Measurements from ENCODE around the gene PPP2R2B. TPM values are rescaled to one million over a fixed set of nuclear protein-coding genes. Genes with fewer than 3 reads are reported as not detected.
A peak's percentile ranks its signal among the peaks of the same experiment; 100 is the strongest.

Gene PPP2R2B
- total and polyA plus RNA-seq, 2 experiments from 2014 or later: 14.4 to 21.1 TPM

DNA sequence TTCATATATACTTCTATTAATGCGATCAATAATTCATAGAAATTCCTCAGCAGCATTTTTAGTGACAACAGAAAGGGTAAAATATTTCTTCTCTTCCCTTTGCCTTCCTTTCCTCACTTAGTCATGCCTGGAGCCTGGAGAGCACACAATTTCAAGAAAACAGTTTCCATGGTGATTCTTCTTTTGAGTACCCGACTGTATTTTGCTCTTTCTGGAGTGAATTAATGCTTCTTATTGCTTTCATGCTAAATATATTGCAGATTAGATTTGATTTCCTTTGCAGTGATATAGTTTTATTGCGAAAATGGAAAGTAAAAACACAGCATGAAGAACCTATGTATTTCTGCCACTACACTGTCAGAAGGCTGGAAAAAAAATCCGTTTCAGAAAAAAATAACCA is 153.5 kb downstream of the PPP2R2B start:
- DNase-seq (ENCODE audit: low read depth in 1 of 2, low spot score in 1 of 2): peak in 1 of 2 donors; percentile 24

GRCh38 chr5:146722361-146722779 is 156.2 kb downstream of the PPP2R2B start:
- Histone ChIP-seq H3K36me3 (no peaks in the 10 kb centered on the region), H3K27me3 (no peaks in the 10 kb centered on the region), H3K4me3 (no peak overlapping the region), H3K27ac (no peak overlapping the region), H3K4me1 (ENCODE audit: low read depth) (no peaks in the 10 kb centered on the region), H3K9me3 (ENCODE audit: low read depth) (no peaks in the 10 kb centered on the region)
- TF ChIP-seq CTCF (IDR thresholded peaks at IDR 0.05; ENCODE audit: low read depth, low read length): no peak
- peak in 1 of 2 donors; percentile 68 for DNase-seq (ENCODE audit: low read depth in 1 of 2, low spot score in 1 of 2)

More for the DNA sequence above, 153.5 kb downstream of the PPP2R2B start:
- no peak overlapping the region for H3K27ac ChIP-seq
- no peak for TF ChIP-seq CTCF (IDR thresholded peaks at IDR 0.05; ENCODE audit: low read depth, low read length)
- H3K4me3 ChIP-seq: no peak overlapping the region
- H3K36me3 ChIP-seq: no peaks in the 10 kb centered on the region
- H3K27me3 ChIP-seq: no peaks in the 10 kb centered on the region
- H3K4me1 ChIP-seq (ENCODE audit: low read depth): no peaks in the 10 kb centered on the region
- no peaks in the 10 kb centered on the region for H3K9me3 ChIP-seq (ENCODE audit: low read depth)

DNA sequence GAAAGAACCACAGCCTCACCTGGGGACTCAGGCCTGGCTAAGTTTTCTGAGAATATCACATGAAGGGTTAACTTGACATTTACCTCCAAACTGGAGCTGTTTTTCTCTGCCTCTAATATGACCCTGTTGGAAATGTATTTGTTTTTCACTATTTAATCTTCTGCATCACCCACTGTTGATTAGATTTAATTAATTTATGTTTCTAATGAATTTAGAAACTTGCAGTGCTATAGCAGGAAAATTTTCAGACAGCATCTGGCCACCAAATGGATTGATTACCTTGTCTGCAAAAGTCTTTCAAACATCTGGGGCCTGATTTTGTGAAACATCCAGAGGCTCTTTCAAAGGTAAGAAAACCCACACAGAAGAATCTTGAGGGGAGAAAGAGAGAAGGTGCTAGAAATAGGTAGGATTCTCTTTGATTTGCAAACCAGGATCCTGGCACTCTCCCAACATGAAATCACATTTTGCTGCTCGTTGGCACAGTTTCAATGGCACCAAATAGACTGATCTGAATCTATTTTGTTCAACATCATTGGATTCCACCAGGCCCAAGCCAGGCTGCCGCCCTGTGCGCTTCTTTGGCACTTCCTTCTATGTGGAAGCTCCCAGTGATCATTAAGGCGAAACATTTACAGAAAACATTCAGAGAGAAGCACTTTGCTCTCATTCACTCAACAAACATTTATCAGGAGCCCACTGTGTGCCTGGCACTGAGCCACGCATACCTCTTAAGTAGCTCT is 157.3 kb downstream of the PPP2R2B start:
- Histone ChIP-seq H3K4me1 (ENCODE audit: low read depth) (no peaks in the 10 kb centered on the region), H3K36me3 (no peaks in the 10 kb centered on the region), H3K27me3 (no peaks in the 10 kb centered on the region), H3K27ac (no peak overlapping the region), H3K4me3 (no peak overlapping the region), H3K9me3 (ENCODE audit: low read depth) (no peaks in the 10 kb centered on the region)
- DNase-seq (ENCODE audit: low read depth in 1 of 2, low spot score in 1 of 2): no peak
- no peak for TF ChIP-seq CTCF (IDR thresholded peaks at IDR 0.05; ENCODE audit: low read depth, low read length)

DNA sequence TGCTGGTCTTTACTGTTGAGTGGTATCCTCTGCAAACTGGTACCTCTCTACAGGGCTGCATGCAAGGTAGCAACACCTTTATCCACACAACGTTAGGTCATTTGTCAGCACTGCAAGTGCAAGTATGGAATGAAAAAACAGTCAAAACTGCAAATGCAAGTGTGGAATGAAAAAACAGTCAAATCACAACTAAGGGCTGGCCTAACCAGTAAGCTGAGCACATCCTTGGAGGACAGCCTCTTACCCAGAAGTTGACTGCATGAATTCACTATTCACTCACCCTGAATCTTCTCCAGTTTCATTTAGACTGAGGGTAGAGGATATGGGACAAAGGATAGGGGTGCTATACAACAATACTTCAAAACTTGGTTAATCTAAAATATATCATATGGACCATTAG is 158.4 kb downstream of the PPP2R2B start:
- H3K4me1 ChIP-seq (ENCODE audit: low read depth): no peaks in the 10 kb centered on the region
- no peaks in the 10 kb centered on the region for H3K27me3 ChIP-seq
- H3K4me3 ChIP-seq: no peak overlapping the region
- no peak for DNase-seq (ENCODE audit: low read depth in 1 of 2, low spot score in 1 of 2)
- H3K9me3 ChIP-seq (ENCODE audit: low read depth): no peaks in the 10 kb centered on the region
- no peak overlapping the region for H3K27ac ChIP-seq
- no peaks in the 10 kb centered on the region for H3K36me3 ChIP-seq
- TF ChIP-seq CTCF (IDR thresholded peaks at IDR 0.05; ENCODE audit: low read depth, low read length): no peak

GRCh38 chr5:146719179-146719578 is 159.4 kb downstream of the PPP2R2B start:
- Histone ChIP-seq H3K4me1 (ENCODE audit: low read depth) (no peaks in the 10 kb centered on the region), H3K27me3 (no peaks in the 10 kb centered on the region), H3K9me3 (ENCODE audit: low read depth) (no peaks in the 10 kb centered on the region), H3K27ac (no peak overlapping the region), H3K36me3 (no peaks in the 10 kb centered on the region), H3K4me3 (no peak overlapping the region)
- no peak for DNase-seq (ENCODE audit: low read depth in 1 of 2, low spot score in 1 of 2)
- no peak for TF ChIP-seq CTCF (IDR thresholded peaks at IDR 0.05; ENCODE audit: low read depth, low read length)

Measured in cardiac muscle cell (in vitro differentiated cells and primary cell).